Central memory CD4-positive, alpha-beta T cell (primary cell): ENCODE data around the gene VNN1.

Experiments used
- DNase-seq: peaks from one replicate; pipeline ENCODE4 v3.0.0; 2022
- total RNA-seq, 3 experiments: gene quantifications; one replicate each; lab custom pipeline; 2026; lab: John Stamatoyannopoulos, UW

The VNN1 gene
- total RNA-seq = 0 reads per million in 3 experiments

GRCh38 chr6:132713352-132714134 is at the start of gene VNN1:
Gene VNN1, minus strand, starts transcription at chr6:132714055. Its CDS starts 20 bp downstream, at chr6:132714035.
- DNase-seq = no peak

- peak; percentile 43 for DNase-seq
These were observed 49.4 kb upstream of the VNN1 start for GRCh38 chr6:132763269-132763668.

GRCh38 chr6:132760256-132760655 is 46.4 kb upstream of the VNN1 start:
- no peak for DNase-seq

GRCh38 chr6:132758689-132759088 is 44.8 kb upstream of the VNN1 start:
- DNase-seq = no peak

GRCh38 chr6:132752255-132752654 is 38.4 kb upstream of the VNN1 start:
- DNase-seq = no peak

- no peak for DNase-seq
These were observed 38.0 kb upstream of the VNN1 start for GRCh38 chr6:132751828-132752227.

GRCh38 chr6:132751306-132751705 is 37.5 kb upstream of the VNN1 start:
- DNase-seq = no peak

GRCh38 chr6:132750455-132751248 is 36.8 kb upstream of the VNN1 start:
- no peak for DNase-seq

- DNase-seq = no peak
These were observed 35.3 kb upstream of the VNN1 start for GRCh38 chr6:132749111-132749510.

- DNase-seq = no peak
These were observed 34.6 kb upstream of the VNN1 start for GRCh38 chr6:132748446-132748845.

GRCh38 chr6:132746048-132746447 is 32.2 kb upstream of the VNN1 start:
- DNase-seq = no peak

- DNase-seq = no peak
These were observed 28.6 kb upstream of the VNN1 start for GRCh38 chr6:132742495-132742894.

GRCh38 chr6:132741281-132741680 is 27.4 kb upstream of the VNN1 start:
- DNase-seq = no peak

- DNase-seq = no peak
These were observed 22.4 kb upstream of the VNN1 start for GRCh38 chr6:132736239-132736638.

- DNase-seq = no peak
These were observed 20.9 kb upstream of the VNN1 start for GRCh38 chr6:132734694-132735236.

- no peak for DNase-seq
These were observed 20.0 kb upstream of the VNN1 start for GRCh38 chr6:132733814-132734213.

- DNase-seq = no peak
These were observed 19.4 kb upstream of the VNN1 start for GRCh38 chr6:132733283-132733682.

- DNase-seq = no peak
These were observed 17.2 kb upstream of the VNN1 start for GRCh38 chr6:132731086-132731485.

- no peak for DNase-seq
These were observed 16.7 kb upstream of the VNN1 start for GRCh38 chr6:132730560-132730959.

- DNase-seq = no peak
These were observed 14.8 kb upstream of the VNN1 start for GRCh38 chr6:132728616-132729015.

GRCh38 chr6:132726608-132726975 is 12.7 kb upstream of the VNN1 start:
- no peak for DNase-seq

GRCh38 chr6:132725947-132726607 is 12.2 kb upstream of the VNN1 start:
- no peak for DNase-seq

- no peak for DNase-seq
These were observed 11.6 kb upstream of the VNN1 start for GRCh38 chr6:132725471-132725870.
